AG20443 (cell line): ENCODE measurements around the gene IFITM5.
"Not testable (repeated sequence)": the region's sequence is repeated elsewhere in the genome, so short reads cannot be mapped to it uniquely, and the experiment has no call there.

ENCODE experiments used
- DNase-seq: peaks from one replicate; pipeline ENCODE4 v3.0.0; 2012; ENCODE audit warnings: low spot score, mixed read lengths

The IFITM5 gene

DNA sequence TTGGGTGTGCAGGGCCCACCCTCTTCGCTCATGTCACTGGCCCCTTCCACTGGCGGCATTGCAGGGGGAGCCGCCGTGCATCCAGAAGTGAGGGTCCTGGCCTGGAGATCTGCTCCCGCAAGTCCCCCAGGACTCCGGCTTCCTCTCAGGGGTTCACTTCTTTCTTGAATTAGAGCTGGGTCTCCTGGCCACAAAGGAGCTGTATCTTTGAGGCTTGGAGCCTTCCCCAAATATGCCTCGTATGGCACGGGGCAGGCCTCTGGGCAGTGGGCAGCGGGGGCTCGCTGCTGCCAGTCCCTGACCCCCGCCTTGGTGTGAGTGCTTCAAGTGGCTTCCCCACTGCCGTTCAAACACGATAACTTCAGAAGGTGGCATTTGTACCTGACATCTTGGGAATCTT lies 28.7 kb upstream of the IFITM5 start:
- no peak for DNase-seq

DNA sequence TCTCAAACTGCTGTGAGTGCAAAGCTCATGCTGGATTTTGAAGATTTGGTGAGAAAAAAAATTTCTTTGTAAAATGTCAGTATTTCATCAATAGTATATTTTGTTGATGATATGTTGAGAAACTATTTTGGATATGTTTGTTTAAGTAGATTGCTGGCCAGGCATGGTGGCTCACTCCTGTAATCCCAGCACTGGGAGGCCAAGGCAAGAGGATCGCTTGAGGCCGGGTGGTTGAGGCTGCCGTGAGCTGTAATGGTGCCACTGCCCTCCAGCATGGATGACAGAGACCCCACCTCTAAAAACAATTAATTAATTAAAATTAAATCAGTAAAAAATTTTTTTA lies 28.2 kb upstream of the IFITM5 start:
- no peak for DNase-seq

DNA sequence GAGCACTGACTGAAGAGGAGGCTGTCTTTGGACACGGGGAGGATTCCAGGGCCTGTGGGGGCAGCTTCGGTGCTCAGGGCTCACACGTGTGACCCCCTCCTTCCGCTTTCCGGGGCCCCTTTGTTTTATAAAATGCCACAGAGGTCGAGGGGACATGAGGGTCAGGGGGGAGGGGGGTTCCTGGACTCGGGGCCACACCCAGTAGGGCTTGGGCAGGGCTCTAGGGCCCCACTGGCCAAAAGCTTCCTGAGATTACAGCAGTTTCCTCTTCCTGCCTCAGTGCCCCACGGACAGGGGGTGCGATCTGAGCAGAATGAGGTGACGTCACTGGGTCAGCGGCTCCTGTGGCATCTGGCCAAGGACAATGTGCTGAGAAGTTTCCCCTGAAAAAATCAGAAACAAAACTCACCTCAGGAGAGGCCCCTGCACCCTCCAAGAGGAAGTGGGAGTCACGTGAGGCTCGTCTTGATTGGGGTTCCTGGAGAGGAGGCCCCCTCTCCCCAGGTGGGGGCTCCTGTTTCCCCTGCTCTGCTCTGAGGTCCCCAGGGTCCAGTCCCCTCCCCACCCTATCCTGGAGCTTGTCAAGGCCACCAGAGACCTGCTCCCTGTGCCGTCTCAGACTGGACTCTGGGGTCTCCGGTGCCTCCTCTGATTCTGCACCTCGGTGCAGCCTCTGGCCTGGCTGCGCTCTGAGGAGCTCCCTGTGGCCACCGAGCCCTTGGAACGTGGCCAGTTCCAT lies 27.7 kb upstream of the IFITM5 start:
- no peak for DNase-seq

DNA sequence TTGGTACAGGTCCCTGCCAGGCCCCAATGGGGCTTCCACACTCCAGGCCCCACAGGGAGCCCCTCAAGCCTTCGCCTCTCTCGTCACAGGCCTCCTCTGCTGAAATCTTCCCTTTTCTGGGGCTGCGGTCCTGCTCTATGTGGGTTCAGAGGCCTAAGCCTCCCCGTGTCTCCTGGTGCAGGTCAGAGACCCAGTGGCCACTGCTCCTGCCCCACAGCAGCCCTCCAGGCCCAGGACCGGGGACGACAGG lies 27.2 kb upstream of the IFITM5 start:
- no peak for DNase-seq

- DNase-seq, result no peak
These were observed 26.7 kb upstream of the IFITM5 start for GRCh38 chr11:325796-326591.

DNA sequence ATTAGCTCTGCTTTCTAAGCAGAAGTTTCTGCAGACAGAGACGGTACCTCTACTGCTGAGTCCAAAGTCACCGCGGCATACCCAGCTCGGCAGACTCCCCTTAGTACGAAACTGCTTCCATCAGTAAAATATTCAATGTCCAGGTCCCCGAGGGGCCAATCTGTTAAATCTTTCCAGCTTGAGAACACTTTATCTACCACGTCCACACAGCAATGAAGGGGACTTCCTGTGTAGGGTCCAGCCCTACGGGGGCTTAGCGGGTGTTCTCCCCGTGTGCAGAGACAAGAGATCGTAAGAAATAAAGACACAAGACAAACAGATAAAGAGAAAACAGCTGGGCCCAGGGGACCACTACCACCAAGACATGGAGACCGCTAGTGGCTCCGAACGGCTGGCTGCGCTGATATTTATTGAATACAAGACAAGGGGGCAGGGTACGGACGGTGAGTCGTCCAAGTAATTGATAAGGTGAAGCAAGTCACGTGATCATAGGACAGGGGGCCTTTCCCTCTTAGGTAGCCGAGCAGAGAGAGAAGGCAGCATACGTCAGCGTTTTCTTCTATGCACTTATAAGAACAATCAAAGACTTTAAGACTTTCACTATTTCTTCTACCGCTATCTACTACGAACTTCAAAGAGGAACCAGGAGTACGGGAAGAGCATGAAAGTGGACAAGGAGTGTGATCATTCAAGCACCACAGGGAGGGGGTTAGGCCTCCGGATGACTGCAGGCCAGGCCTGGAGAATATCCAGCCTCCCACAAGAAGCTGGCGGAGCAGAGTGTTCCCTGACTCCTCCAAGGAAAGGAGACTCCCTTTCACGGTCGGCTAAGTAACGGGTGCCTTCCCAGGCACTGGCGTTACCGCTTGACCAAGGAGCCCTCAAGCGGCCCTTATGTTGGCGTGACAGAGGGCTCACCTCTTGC lies 25.5 kb upstream of the IFITM5 start:
- DNase-seq, result not testable (repeated sequence)

DNA sequence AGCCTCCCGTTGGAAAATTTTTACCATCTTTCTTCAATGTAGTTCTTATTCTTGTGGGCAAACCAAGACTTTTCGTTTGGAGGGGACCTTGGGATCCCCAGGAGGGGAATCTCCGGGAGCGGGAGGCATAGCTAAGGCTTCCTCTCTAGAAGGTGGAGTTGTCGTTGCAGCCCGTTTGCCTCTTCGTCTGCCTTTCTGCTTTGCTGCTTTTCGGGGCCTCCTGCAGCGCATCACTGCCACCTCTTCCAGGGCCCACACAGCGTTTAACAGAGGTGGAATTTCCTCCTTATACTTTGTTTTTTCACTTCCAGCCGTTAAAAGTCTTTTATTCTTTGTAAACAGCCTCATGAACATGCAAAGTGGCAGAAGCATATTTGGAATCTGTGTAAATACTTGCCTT lies 24.8 kb upstream of the IFITM5 start:
- DNase-seq, result no peak

GRCh38 chr11:319888-320273 lies 20.6 kb upstream of the IFITM5 start:
- not testable (repeated sequence) for DNase-seq

- not testable (repeated sequence) for DNase-seq
These were observed 20.0 kb upstream of the IFITM5 start for GRCh38 chr11:319121-319887.

DNA sequence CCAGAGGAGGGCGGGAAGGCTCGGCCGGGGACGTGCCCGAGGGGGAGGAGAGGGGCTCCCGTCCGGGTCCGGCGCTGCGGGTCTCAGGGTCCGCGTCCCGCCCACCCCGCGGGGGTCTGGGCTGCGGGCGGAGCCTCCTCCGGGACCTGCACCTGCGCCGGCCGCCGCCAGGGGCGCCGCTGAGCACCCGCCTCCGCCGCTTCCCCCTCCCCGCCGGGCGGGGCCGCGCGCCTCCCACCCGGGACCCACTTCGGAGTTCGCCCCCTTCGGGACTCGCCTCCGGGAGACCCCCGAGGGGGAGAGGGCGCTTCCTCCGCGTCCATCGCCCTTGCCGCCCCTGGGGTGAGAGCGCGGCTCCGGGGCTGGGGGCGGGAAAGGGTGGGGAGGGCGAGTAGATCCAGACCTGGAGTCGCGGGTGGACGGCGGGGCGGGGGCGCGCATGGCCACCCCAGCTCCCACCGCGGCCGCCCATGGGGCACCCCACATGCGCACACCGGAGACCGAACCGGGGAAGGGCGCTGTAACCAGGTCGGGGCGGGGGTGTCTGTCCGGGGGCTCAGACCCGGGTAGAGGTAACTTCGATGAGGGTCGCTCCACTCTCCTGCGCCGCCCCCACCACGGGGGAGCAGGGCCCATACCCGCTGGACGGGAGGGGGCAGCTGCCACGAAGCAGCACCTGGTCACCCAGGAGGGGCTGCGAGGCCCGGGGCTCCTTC lies 19.2 kb upstream of the IFITM5 start:
- DNase-seq, result not testable (repeated sequence)

DNA sequence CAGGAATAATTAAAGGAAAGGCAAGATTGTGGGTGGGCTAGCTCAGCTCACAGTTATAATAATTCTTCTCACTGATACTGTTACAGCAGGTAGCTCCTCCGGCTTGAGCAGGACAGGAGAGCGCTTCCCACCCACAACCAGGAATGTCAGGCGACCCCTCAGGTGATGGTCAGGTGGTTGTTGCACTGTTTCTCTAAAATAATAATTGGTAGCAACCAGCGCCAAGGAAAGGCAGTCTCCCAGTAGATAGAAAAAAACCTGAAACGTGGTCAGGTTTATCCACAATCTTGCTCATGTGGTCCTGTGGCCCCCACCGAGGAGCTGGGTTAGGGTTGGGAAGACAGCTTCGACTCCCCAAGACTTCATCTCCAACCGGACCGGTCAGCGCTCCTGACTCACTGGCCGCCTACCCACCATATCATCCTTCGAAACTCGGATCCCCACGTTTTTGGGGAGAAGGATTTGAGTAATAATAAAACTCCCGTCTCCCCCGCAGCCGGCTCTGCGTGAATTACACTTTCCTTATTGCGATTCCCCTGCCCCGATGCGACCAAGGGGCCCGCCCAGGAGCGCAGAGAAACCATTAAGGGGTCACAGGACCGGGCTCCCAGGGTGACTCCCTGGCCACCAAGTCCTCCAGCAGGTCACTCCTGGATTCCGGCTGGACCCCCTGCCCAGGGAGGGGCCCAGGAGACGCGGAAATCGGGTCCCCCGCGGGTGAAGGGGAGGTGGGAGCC lies 18.5 kb upstream of the IFITM5 start:
- not testable (repeated sequence) for DNase-seq

DNA sequence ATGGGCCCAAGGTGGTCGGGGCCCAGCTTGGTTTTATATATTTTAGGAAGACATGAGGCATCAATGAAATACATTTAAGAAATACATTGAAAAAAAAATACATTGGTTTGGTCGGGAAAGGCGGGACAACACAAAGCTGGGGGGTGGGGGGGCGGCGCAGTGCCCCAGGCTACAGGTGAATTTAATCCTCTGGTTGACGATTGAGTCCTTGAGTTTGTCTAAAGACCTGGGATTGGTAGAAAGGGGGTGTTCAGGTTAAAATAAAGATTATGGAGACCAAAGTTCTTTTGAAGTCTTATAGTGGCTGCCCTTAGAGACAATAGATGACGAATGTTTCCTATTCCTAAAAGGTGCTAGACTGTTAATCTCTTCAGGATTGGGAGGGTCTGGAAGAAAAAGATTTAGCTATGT lies 17.6 kb upstream of the IFITM5 start:
- no peak for DNase-seq

DNA sequence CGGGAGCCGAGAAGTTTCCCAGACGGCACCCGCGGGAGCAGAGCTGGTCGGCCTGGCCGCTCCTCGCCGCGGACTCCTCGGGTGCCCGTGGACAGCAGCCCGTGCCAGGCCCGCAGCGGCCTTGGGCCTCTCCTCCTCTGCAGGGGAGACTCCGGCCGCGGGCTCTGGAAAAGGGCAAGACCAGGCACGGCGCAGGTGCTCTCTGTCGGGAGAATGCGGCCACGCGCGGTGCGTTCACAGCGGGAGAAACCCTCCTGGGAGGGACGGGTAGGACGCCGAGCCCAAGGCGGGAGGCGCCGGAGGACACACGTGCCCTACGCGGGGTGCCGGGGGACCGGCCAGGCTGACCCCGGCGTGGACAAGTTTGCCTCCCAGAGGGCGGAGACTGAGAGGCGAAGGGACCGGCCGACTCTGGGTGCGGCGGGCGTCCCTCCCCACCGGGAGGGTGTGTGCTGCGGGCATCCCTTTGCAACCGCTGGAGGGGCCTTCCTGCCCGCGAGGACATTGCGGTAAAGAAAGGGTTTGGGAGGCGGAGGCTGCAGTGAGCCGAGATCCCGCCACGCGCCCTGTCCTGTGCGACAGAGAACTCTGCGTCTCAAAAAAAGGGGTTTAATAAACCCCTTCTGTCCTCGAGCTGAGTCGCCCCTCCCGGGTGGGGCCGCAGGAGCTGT lies 16.8 kb upstream of the IFITM5 start:
- peak; percentile 29 for DNase-seq

GRCh38 chr11:315516-315994 lies 16.2 kb upstream of the IFITM5 start:
- DNase-seq, result no peak

DNA sequence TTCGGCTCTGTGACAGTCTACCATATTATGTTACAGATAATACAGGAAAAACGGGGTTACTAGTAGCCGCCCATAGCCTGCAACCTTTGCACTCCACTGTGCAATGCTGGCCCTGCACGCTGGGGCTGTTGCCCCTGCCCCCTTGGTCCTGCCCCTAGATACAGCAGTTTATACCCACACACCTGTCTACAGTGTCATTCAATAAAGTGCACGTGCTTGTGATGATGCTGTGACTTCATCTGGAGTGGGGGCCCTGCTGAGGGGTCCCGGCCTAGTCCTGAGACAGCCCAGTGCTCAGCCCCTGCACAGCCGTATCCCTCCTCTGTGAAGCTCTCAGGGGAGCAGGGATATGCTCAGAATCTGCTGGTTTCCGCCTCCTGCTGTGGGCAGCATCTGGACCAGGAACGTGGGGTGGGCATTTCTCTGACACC lies 15.7 kb upstream of the IFITM5 start:
- no peak for DNase-seq

DNA sequence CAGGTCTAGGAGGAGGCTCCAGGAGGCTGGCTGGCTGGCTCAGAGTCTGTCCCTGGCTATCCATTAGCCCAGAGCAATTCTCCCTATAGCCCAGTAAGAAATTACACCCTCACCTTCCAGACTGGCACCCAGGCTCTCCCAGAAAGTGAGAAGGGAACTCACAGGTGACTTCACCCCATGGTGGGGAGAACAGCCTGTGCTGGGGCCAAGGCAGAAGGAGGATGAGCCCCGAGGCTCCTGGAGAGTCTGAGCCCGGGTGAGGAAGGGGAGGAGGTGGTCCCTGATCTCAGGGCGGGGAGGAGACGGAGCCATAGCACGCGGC lies 15.2 kb upstream of the IFITM5 start:
- DNase-seq, result not testable (repeated sequence)

DNA sequence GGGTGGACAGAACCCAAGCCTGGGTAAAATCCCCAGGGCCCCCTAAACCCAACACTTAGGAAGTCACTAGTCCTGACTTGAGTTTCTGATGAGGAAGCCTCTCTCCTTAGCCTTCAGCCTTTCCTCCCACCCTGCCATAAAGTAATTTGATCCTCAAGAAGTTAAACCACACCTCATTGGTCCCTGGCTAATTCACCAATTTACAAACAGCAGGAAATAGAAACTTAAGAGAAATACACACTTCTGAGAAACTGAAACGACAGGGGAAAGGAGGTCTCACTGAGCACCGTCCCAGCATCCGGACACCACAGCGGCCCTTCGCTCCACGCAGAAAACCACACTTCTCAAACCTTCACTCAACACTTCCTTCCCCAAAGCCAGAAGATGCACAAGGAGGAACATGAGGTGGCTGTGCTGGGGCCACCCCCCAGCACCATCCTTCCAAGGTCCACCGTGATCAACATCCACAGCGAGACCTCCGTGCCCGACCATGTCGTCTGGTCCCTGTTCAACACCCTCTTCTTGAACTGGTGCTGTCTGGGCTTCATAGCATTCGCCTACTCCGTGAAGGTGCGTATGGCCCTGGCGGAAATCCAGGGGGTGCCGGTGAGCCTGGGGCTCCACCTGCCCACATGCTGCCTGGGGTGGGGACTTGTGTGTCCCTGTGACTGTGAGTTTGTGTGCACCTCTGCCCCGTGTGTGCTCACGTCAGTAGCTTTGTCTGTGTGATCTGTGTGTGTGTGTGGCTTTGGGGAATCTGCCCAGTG lies 14.6 kb upstream of the IFITM5 start, which contains the start of gene IFITM1:
Gene IFITM1, plus strand, starts transcription at position 254 of the 767 bp plus-strand sequence. Its CDS starts 131 bp downstream, at position 385.
- DNase-seq, result peak; percentile 72

- DNase-seq, result no peak
These were observed 14.0 kb upstream of the IFITM5 start for GRCh38 chr11:313304-313786.
